SW 1271 (cell line): Measurements from ENCODE around the gene ZP3.
A peak's percentile ranks its signal among the peaks of the same experiment; 100 is the strongest.
"Not testable (repeated sequence)": the region's sequence is repeated elsewhere in the genome, so short reads cannot be mapped to it uniquely, and the experiment has no call there.

Experiments used
- DNase-seq, 2 experiments: peaks; one replicate each; lab custom pipeline; 2025; lab: John Stamatoyannopoulos, UW

Gene ZP3

DNA sequence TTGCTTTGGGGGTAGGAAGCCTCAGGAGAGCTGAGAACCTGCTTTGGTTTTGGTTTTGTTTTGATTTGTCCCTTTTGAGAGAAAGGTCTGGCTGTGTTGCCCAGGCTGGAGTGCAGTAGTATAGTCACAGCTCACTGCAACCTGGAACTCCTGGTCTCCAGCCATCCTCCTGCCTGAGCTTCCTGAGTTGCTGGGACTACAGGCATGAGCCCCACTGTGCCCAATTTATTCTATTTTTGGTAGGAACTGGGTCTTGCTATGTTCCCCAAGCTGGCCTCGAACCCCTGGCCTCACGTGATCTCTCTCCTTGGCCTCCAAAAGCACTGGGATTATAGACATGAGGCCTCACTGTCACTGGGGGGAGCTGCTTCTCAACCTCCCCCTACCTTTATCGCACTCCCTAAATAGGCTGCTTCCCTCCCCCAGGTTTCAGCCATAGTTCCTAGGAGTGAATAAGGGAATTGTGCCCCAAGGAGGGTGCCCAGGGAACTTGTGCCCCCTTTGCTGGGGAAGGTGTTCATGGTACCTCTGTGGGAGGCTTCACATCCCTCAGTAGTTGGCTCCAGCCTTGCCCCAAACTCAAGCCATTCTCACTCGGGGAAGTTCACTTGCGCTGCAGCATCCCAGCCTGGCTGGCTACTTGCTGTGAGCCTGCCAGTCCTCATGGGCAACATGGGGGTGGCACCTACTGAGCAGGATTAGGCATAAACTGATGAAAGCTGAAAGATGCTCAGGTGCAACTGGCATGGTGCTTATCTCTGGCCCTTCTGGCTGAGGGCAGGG lies 18.1 kb downstream of the ZP3 start:
- DNase-seq, result not testable (repeated sequence)

GRCh38 chr7:76443846-76444245 lies 19.1 kb downstream of the ZP3 start:
- DNase-seq, result not testable (repeated sequence)

- DNase-seq, result peak in 1 of 2 experiments; percentile 29
Observed at GRCh38 chr7:76445577-76446008, 20.8 kb downstream of the ZP3 start.

DNA sequence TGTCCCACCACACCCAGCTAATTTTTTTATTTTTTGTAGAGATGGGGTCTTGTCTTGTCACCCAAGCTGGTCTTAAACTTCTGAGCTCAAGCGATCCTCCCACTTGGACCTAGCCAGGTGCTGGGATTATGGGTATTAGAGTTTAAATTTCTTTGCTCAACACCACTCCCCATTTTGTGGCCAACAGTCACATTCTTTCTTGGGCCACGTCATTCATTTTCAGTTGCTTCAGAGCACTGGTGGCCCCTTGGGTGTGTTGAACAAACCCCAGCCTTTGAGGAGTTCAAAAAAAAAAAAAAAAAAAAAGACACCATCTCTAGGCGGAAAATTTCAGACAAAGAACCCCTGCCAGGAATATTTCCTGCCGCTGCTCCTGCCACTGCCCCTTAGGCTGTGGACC lies 32.3 kb downstream of the ZP3 start:
- DNase-seq, result not testable (repeated sequence)

DNA sequence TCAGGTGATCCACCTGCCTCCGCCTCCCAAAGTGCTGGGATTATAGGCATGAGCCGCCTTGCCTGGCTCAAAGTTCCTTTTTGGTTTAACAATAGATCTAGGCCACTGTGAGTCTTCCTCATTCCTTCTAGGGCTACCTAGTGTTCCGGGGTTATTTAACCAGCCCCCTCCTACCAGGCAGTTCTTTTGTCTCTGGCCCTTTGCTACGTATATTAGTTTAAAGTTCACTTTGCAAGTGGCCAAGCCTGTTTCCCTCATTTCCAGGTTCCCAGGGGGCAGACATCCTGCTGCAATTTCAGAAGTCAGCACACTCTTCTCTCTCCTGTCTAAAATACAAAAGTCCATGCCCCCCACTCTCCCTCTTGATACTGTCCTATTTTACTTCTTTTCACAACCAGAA lies 33.8 kb downstream of the ZP3 start:
- DNase-seq, result not testable (repeated sequence)

- DNase-seq, result not testable (repeated sequence)
Observed at GRCh38 chr7:76460767-76461166, 36.0 kb downstream of the ZP3 start.

GRCh38 chr7:76461464-76462101 lies 36.8 kb downstream of the ZP3 start, which contains the start of gene DTX2:
DTX2 (plus strand) TSS chr7:76461709; CDS start chr7:76480510, 18,801 bp downstream.
- not testable (repeated sequence) for DNase-seq

GRCh38 chr7:76462271-76462882 lies 37.6 kb downstream of the ZP3 start:
- not testable (repeated sequence) for DNase-seq

GRCh38 chr7:76464959-76465358 lies 40.2 kb downstream of the ZP3 start:
- DNase-seq, result not testable (repeated sequence)

- DNase-seq, result not testable (repeated sequence)
Observed at GRCh38 chr7:76465950-76466349, 41.2 kb downstream of the ZP3 start.

- not testable (repeated sequence) for DNase-seq
Observed at GRCh38 chr7:76467743-76468404, 43.1 kb downstream of the ZP3 start.

- DNase-seq, result not testable (repeated sequence)
Observed at GRCh38 chr7:76471556-76472221, 46.9 kb downstream of the ZP3 start.

- DNase-seq, result not testable (repeated sequence)
Observed at GRCh38 chr7:76473097-76473496, 48.3 kb downstream of the ZP3 start.

DNA sequence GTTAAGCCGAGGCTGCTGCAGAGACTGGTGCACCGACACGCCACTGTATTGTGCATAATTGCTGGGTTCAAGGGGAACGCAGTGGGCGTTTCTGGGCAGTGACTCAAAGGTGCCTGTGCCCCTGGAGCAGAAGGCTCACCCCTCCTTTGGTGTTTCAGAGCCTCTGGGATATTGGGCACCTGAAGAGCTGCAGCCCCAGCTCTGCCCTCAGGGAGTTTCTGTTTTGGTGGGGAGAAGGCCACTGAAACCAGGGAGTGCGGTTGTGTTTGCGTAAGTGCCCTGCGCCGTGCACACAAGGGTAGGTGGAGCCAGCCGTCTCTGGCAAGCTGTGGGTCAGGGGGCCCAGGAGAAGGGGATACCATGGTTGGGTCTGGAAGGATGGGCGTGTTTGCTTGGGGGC lies 51.5 kb downstream of the ZP3 start:
- not testable (repeated sequence) for DNase-seq

DNA sequence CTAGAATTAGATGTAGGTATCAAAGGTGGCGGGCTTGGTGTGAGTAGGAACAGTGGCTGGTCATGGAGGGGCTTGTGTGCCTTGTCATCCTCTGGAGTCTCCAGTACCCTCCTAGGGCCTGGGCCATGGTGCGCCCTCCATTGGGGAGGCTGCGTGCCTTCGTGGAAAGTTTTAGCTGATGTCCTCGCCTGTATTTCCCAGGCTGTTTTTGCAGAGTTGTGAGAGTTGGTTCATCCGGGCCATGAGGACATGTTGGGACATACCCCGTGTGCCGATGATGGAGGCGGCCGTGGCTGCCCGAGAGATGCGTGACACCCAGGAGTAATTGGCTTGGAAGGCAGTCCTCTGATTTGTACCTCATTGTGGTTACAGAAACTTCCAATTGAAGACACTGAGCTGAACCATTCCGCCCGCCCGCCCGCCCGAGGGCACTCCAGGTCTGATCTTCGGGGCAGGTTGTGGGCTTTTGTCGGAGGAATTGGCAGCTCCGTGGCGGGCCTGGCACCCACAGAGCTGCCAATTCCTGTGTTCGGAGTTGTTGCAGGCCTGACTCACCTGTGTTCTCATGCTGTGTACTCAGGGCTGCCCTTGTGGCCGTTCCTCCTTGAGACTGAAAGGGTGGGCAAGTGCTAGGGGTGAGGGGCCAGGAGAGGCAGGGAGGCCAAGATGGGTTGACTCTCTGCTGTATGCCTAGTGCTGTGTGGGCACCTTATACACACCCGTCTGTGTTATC lies 52.2 kb downstream of the ZP3 start:
- not testable (repeated sequence) for DNase-seq

GRCh38 chr7:76479628-76480027 lies 54.9 kb downstream of the ZP3 start:
- DNase-seq, result not testable (repeated sequence)

GRCh38 chr7:76480403-76481253 lies 55.9 kb downstream of the ZP3 start:
- DNase-seq, result not testable (repeated sequence)

DNA sequence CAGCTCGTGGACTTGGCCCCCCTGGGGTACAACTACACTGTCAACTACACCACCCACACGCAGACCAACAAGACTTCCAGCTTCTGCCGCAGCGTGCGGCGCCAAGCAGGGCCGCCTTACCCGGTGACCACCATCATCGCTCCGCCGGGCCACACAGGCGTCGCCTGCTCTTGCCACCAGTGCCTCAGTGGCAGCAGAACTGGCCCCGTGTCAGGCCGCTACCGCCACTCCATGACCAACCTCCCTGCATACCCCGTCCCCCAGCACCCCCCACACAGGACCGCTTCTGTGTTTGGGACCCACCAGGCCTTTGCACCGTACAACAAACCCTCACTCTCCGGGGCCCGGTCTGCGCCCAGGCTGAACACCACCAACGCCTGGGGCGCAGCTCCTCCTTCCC lies 57.9 kb downstream of the ZP3 start:
- DNase-seq, result not testable (repeated sequence)

DNA sequence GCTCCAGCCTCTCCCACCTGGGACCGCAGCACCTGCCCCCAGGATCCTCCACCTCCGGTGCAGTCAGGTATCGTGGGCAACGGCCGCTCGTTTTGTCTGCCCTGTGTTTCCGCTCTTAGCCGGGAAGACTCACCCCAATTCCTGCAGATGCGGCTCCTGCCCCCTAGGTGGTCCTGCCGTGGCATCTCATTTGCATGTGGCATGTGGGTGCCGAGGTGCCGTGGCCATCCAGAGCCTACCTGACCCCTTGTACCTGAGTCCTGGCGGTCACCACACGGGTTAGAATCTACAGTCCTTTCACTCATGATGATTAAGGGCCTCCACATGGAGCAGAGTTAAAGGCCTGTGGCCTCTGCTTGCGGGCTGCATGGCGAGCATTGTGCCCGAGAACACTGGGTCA lies 58.3 kb downstream of the ZP3 start:
- not testable (repeated sequence) for DNase-seq

DNA sequence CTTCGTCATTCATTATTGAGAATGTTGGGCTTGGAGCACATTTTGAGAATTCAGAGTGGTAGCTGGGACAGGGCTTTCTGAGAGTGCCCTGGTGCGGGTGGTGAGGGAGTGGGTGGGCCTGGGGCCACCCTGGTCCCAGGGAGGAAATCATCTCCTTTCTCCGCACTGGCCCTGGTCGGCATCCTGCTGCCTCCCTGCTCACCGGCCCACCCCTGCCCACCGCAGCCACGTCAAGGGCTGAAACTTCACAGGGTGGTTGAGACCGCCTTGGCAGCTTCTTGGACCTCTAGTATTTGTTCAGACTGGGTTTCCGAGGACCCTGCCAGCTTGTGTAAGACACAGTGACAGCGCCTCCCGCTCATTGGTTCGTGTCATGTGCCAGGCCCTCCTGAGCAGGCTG lies 59.7 kb downstream of the ZP3 start:
- not testable (repeated sequence) for DNase-seq
